Measurements from ENCODE around the gene S100A3.

DNA sequence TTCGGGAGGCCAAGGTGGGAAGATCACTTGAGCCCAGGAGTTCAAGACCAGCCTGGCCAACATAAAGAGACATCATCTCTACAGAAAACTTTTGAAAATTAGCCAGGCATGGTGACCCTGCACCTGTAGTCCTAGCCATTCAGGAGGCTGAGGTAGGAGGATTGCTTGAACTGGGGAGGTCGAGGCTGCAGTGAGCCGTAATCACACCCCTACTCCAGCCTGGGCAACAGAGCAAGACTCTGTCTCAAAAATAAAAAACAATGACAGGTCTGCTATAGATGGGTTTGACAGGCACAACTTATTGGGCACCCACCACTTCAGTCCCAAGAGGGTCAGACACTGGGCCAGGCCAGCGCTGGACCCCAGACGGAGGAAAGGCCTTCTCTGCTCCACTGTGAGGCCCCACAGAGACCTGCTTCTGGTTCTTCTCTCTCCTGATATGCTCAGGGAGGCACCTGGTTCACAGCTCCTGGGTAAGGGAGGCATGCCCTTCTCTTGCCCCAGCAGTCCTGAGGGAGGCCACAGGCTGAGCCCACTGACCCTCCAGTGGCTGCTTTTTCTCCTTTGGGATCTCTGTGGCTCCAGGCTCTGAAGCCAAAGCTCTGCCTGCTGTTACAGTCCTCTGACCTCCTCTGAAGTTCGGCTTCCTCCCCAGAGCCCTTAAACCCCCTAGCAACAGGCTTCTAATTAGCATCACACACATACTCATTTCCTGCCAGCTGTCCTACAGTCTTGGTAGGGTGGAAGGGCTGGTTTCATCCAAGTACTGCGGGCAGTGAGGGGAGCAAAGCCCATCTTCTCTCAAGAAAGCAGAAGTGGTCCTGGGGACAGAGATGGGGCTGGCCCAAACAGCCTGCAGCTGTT, 49.5 kb upstream of the S100A3 start:
- TF ChIP-seq, protein P1, sequence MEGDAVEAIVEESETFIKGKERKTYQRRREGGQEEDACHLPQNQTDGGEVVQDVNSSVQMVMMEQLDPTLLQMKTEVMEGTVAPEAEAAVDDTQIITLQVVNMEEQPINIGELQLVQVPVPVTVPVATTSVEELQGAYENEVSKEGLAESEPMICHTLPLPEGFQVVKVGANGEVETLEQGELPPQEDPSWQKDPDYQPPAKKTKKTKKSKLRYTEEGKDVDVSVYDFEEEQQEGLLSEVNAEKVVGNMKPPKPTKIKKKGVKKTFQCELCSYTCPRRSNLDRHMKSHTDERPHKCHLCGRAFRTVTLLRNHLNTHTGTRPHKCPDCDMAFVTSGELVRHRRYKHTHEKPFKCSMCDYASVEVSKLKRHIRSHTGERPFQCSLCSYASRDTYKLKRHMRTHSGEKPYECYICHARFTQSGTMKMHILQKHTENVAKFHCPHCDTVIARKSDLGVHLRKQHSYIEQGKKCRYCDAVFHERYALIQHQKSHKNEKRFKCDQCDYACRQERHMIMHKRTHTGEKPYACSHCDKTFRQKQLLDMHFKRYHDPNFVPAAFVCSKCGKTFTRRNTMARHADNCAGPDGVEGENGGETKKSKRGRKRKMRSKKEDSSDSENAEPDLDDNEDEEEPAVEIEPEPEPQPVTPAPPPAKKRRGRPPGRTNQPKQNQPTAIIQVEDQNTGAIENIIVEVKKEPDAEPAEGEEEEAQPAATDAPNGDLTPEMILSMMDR (IDR thresholded peaks at IDR 0.05) = no peak
- no peak for TF ChIP-seq POLR2A (IDR thresholded peaks at IDR 0.05)
